ENCODE results near the gene FNBP1.

- TF ChIP-seq, protein P1, sequence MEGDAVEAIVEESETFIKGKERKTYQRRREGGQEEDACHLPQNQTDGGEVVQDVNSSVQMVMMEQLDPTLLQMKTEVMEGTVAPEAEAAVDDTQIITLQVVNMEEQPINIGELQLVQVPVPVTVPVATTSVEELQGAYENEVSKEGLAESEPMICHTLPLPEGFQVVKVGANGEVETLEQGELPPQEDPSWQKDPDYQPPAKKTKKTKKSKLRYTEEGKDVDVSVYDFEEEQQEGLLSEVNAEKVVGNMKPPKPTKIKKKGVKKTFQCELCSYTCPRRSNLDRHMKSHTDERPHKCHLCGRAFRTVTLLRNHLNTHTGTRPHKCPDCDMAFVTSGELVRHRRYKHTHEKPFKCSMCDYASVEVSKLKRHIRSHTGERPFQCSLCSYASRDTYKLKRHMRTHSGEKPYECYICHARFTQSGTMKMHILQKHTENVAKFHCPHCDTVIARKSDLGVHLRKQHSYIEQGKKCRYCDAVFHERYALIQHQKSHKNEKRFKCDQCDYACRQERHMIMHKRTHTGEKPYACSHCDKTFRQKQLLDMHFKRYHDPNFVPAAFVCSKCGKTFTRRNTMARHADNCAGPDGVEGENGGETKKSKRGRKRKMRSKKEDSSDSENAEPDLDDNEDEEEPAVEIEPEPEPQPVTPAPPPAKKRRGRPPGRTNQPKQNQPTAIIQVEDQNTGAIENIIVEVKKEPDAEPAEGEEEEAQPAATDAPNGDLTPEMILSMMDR (conservative IDR thresholded peaks at IDR 0.05), result no peak
- no peak for TF ChIP-seq EZH2 (IDR thresholded peaks at IDR 0.05; ENCODE audit: low read depth)
Observed at GRCh38 chr9:130072515-130073235, 29.7 kb upstream of the FNBP1 start.

Data from PC-9 (cell line).